Esophagus muscularis mucosa (tissue), 3 donors: ENCODE measurements around the gene TMEM132C.

ENCODE experiments used
- POLR2A ChIP-seq: fragments of 450-650 bp; IDR thresholded peaks from one replicate; pipeline ENCODE4 v1.6.1; 2017; ENCODE audit warnings: antibody characterized with exemption, moderate library complexity, mild to moderate bottlenecking, low read depth
- POLR2AphosphoS5 ChIP-seq, 2 donors: sonication (generic); formaldehyde crosslinking; IDR thresholded peaks; one replicate each; pipeline ENCODE4 v1.6.1; 2017; ENCODE audit warnings: antibody characterized with exemption in 2 of 2
- TF ChIP-seq, protein P1 (sequence below), 3 experiments: fragments of 200-600 bp in 2 of 3; fragments of 450-650 bp in 1 of 3; sonication (generic) in 2 of 3; IDR thresholded peaks; one replicate each; pipeline ENCODE4 v1.5.1; 2017 to 2019; ENCODE audit warnings: antibody characterized with exemption in 3 of 3, mild to moderate bottlenecking in 2 of 3, moderate library complexity in 1 of 3

DNA sequence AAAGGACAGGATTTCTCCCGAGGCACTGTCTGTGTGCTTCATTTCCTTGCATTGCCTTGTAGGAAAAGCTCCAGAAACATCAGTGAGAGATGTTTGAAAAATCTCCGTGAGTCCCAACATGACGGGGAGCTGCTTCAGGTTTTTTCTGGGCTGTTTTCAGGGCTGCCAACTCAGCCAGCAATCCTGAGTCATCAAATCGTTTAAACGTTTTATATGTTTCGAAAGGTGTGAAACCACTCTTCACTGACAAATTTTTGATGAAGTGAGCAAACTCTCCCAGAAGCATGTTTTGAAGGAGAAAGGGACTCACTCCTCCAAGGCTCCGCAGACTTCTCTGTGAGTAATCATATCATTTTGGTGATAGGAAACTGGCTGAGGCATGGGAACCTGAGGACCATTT lies 240.5 kb downstream of the TMEM132C start:
- no peak for TF ChIP-seq POLR2A
- TF ChIP-seq, protein P1, sequence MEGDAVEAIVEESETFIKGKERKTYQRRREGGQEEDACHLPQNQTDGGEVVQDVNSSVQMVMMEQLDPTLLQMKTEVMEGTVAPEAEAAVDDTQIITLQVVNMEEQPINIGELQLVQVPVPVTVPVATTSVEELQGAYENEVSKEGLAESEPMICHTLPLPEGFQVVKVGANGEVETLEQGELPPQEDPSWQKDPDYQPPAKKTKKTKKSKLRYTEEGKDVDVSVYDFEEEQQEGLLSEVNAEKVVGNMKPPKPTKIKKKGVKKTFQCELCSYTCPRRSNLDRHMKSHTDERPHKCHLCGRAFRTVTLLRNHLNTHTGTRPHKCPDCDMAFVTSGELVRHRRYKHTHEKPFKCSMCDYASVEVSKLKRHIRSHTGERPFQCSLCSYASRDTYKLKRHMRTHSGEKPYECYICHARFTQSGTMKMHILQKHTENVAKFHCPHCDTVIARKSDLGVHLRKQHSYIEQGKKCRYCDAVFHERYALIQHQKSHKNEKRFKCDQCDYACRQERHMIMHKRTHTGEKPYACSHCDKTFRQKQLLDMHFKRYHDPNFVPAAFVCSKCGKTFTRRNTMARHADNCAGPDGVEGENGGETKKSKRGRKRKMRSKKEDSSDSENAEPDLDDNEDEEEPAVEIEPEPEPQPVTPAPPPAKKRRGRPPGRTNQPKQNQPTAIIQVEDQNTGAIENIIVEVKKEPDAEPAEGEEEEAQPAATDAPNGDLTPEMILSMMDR (IDR thresholded peaks at IDR 0.05) = no peak
- TF ChIP-seq POLR2AphosphoS5 (IDR thresholded peaks at IDR 0.05) = no peak
